Psoas muscle (tissue), 8 donors: ENCODE measurements around the gene PANK3. TPM values are rescaled to one million over a fixed set of nuclear protein-coding genes. Genes with fewer than 3 reads are reported as not detected.

Experiments
- ATAC-seq, 4 donors: fragments of 200-7000 bp; cut with Tn5 transposase; one replicate each; pipeline ENCODE4 v1.9.1; 2020; ENCODE audit warnings: moderate library complexity in 3 of 4, mild to moderate bottlenecking in 2 of 4
- DNase-seq, 2 donors: peaks; one replicate each; pipeline ENCODE4 v3.0.0-alpha.2; 2020
- H3K27ac ChIP-seq: fragments of 200-600 bp; one replicate; pipeline ENCODE4 v1.8.0; 2022
- H3K27me3 ChIP-seq, 3 donors: fragments of 200-600 bp in 1 of 3; one replicate each; pipeline versions ENCODE4 v1.6.1 to v1.8.0; 2013 to 2022; ENCODE audit warnings: low read length in 2 of 3, mild to moderate bottlenecking in 2 of 3, moderate library complexity in 1 of 3; ENCODE audit not compliant: insufficient read depth in 3 of 3
- H3K36me3 ChIP-seq, 2 donors: fragments of 200-600 bp in 1 of 2; one replicate each; pipeline versions ENCODE4 v1.6.1 to v1.8.0; 2013 to 2022; ENCODE audit warnings: low read depth in 1 of 2, mild to moderate bottlenecking in 1 of 2, moderate library complexity in 1 of 2; ENCODE audit not compliant: insufficient read depth in 1 of 2
- H3K4me1 ChIP-seq: fragments of 200-600 bp; one replicate; pipeline ENCODE4 v1.8.0; 2022
- H3K4me3 ChIP-seq: fragments of 200-600 bp; one replicate; pipeline ENCODE4 v1.8.0; 2022; ENCODE audit warnings: mild to moderate bottlenecking
- H3K9me3 ChIP-seq: fragments of 200-600 bp; one replicate; pipeline ENCODE4 v1.8.0; 2022
- WGBS, 3 donors: extraction: QIAGEN DNeasy Blood & Tissue Kit; methylation state at CpG; one replicate each; pipeline versions ENCODE4 v1.1.6 to v1.1.7; 2013; 5-methylcytosine and 5-hydroxymethylcytosine counted together
- intact Hi-C, 2 donors: fragments of 100-400 bp; cut with DNase I; formaldehyde crosslinking; loops; one replicate each; pipeline versions ENCODE4 v1.11.0 to v1.14.2; 2022
- polyA plus RNA-seq, 3 donors: library from polyadenylated mRNA; stranded (reverse); fragments of 200-250 nt; gene quantifications; one replicate each; pipeline ENCODE4 v1.2.3, GENCODE V29; 2013
- total RNA-seq, 4 donors: library from RNA; stranded (reverse); fragmentation: NEBNext Ultra II Directional in 2 of 4; extraction: Animal tissue kit (Norgen Biotek cat#: 25700) in 2 of 4; gene quantifications; one replicate each; pipeline versions ENCODE4 v1.2.1 to v1.2.4, GENCODE V29; 2021 to 2023
- TF ChIP-seq, protein P1 (sequence below): fragments of 200-600 bp; IDR thresholded peaks from one replicate; pipeline ENCODE4 v1.8.0; 2022; ENCODE audit warnings: antibody characterized with exemption
- donor health status: healthy with polysubstance abuse.
- donor health status: DM: no; HTN: no; CAD: no; lungs with moderate emphysema.
- donor health status: Bipolar disorder and iron deficiency.
- donor health status: healthy.
- donor health status: DM: yes; HTN: yes; CAD: no.
- donor health status: DM: no; HTN: no; CAD: no.
- donor health status: DM: no; HTN: no; CAD: no.
- donor health status: DM: yes; HTN: yes; CAD: no.

PANK3 gene
- total and polyA plus RNA-seq, 7 donors, result 5.6 to 30.7 (median 26.8) TPM

GRCh38 chr5:168528521-168529373 is 50.4 kb downstream of the PANK3 start, which contains the start of gene FBLL1:
Gene FBLL1 (plus strand): TSS chr5:168529305. CDS start chr5:168529505, 200 bp downstream.
- 8 to 14% (median 12%) methylated on average over 23 to 38 of the region's 38 CpGs for WGBS, 3 donors
- peak in 1 of 4 donors; percentile 32 for ATAC-seq
- intact Hi-C loops, result no loop called here
- no peak for DNase-seq
- Histone ChIP-seq H3K4me3 (peak within 1 kb of the TSS; percentile 59), H3K27me3 (peaks cover 2 to 48% (median 17%) of the 10 kb centered on the region in 3 donors), H3K27ac (no peak within 1 kb of the TSS), H3K4me1 (no peaks in the 10 kb centered on the region), H3K9me3 (no peaks in the 10 kb centered on the region), H3K36me3 (no peaks in the 10 kb centered on the region)
- TF ChIP-seq, protein P1, sequence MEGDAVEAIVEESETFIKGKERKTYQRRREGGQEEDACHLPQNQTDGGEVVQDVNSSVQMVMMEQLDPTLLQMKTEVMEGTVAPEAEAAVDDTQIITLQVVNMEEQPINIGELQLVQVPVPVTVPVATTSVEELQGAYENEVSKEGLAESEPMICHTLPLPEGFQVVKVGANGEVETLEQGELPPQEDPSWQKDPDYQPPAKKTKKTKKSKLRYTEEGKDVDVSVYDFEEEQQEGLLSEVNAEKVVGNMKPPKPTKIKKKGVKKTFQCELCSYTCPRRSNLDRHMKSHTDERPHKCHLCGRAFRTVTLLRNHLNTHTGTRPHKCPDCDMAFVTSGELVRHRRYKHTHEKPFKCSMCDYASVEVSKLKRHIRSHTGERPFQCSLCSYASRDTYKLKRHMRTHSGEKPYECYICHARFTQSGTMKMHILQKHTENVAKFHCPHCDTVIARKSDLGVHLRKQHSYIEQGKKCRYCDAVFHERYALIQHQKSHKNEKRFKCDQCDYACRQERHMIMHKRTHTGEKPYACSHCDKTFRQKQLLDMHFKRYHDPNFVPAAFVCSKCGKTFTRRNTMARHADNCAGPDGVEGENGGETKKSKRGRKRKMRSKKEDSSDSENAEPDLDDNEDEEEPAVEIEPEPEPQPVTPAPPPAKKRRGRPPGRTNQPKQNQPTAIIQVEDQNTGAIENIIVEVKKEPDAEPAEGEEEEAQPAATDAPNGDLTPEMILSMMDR, result no peak

- WGBS, 3 donors, result 84 to 85% (median 84%) methylated on average over 4 of the region's 4 CpGs
- DNase-seq (no peak), ATAC-seq (no peak)
- H3K4me1 ChIP-seq, result no peaks in the 10 kb centered on the region
- H3K27me3 ChIP-seq, result peaks cover 2 to 43% (median 17%) of the 10 kb centered on the region in 3 donors
- intact Hi-C loops, result no loop called here
- no peak overlapping the region for H3K27ac ChIP-seq
- TF ChIP-seq, protein P1, result no peak
- H3K36me3 ChIP-seq, result no peaks in the 10 kb centered on the region
- H3K9me3 ChIP-seq, result no peaks in the 10 kb centered on the region
- H3K4me3 ChIP-seq, result no peak overlapping the region
Measured at GRCh38 chr5:168527756-168528295, 51.3 kb downstream of the PANK3 start.

GRCh38 chr5:168525856-168526255 is 53.3 kb downstream of the PANK3 start:
- no peaks in the 10 kb centered on the region for H3K4me1 ChIP-seq
- H3K27ac ChIP-seq, result no peak overlapping the region
- ATAC-seq, result no peak
- WGBS, 3 donors, result 69 to 85% (median 83%) methylated on average over 2 of the region's 2 CpGs
- TF ChIP-seq, protein P1, result no peak
- peaks cover 0 to 17% of the 10 kb centered on the region in 2 donors for H3K36me3 ChIP-seq
- intact Hi-C loops, result no loop called here
- H3K4me3 ChIP-seq, result no peak overlapping the region
- no peaks in the 10 kb centered on the region for H3K9me3 ChIP-seq
- H3K27me3 ChIP-seq, result peaks cover 0 to 24% (median 13%) of the 10 kb centered on the region in 3 donors
- DNase-seq, result no peak

DNA sequence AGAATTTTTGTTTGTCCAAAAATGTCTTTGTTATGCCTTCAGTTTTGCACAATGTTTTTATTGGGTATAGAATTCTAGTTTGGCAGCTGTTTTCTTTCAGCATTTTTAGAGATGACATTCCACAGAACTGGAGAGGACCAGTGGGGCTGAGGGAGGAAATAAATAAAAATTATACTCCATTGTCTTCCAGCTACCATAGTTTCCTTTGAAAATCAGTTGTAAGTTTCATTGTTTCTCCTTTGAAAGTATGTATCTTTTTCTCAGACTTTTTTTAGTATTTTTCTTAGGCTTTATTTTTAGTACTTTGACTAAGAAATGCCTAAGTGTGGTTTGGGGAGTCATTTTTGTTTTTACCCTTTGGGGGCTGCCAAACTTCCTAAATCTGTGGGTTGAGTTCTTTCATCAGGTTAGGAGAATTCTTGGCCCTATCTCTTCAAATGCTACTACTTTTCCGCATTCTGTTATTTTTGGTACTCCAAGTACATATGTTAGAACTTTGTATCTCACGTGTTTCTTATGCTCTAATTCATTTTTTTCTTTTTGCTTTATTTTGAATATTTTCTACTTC is 65.2 kb downstream of the PANK3 start:
- H3K4me3 ChIP-seq, result no peak overlapping the region
- ATAC-seq (no peak), DNase-seq (no peak)
- H3K27me3 ChIP-seq, result no peaks in the 10 kb centered on the region
- TF ChIP-seq, protein P1, result no peak
- H3K9me3 ChIP-seq, result no peaks in the 10 kb centered on the region
- H3K36me3 ChIP-seq, result peaks cover 21 to 99% of the 10 kb centered on the region in 2 donors
- no peaks in the 10 kb centered on the region for H3K4me1 ChIP-seq
- intact Hi-C loops, result no loop called here
- H3K27ac ChIP-seq, result no peak overlapping the region
- 96 to 99% (median 98%) methylated on average over 2 of the region's 2 CpGs for WGBS, 3 donors
